NCI-H226 (cell line): ENCODE data around the gene EXOC4.

Experiments used
- DNase-seq: peaks from one replicate; pipeline ENCODE4 v3.0.0-alpha.2; 2015

Gene EXOC4

DNA sequence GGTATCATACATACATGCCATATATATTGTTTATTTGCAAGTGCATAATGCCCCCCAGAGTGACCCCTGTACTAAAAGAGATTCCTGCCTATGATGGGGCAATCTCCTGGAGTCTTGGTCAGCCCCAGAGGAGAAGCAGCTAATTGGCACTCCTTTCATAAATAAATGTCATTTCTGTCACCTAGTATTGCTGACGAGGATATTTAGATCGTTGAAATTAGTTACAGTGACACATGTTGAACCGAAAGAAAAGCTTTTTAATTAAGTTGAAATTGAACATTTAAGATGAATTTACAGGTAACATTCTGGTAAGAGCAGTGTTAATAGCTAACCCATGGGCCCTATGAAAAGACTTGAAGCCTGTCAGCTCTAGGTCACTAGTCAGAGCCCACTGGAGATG lies 663.7 kb downstream of the EXOC4 start:
- DNase-seq = no peak

DNA sequence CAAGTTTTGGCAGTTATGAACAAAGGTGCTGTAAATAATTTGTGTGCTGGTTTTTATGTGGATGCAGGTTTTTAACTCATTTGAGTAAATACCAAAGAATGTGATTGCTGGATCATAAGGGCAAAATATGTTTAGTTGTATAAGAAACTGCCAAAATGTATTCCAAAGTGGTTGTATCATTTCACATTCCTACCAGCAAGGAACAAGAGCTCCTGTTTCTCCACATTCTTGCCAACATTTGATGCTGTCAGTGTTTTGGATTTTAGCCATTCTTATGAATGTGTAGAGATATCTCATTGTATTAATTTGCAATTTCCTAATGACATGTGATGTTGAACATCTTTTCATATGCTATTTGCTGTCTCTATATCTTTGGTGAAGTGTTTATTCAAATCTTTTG lies 666.9 kb downstream of the EXOC4 start:
- no peak for DNase-seq

DNA sequence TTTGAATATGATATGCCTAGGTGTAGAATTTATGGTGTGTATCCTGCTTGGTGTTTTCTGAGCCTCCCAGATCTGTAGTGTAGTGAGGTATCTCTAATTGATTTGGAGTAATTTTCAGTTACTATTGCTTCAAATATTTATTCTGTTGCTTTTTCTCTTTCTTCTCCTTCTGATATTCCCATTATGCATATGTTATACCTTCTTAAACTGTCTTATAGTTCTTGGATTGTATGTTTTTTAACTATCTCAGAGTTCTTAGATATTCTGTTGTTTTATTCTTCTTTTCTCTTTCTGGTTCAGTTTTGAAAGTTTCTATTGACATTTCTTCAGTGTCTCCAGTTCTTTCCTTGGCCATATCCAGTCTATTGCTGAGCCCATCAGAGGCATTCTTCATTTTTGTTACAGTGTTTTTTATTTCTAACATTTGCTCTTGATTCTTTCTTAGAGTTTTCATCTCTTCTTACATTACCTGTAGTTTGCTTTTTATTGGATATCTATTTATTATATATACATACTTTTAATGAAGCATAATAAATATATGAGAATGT lies 668.8 kb downstream of the EXOC4 start:
- no peak for DNase-seq

DNA sequence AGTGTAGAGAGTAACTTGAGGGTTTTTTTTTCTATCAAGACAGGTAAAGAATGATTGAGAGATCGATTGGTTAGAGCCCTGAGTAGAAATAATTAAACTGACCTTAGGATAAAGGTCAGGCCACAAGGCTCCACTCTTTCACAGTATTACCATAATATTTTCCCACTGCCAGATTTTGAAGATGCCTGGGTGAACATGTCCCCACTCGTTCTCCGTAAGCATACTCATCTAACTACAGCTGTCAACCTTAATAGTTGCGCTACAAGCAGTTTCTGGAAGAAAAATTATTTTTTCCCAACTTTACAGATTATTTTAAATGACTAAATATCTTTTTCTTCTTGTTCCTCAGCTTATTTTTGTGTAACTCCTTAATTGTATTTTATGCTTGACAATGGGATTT lies 671.1 kb downstream of the EXOC4 start:
- no peak for DNase-seq

DNA sequence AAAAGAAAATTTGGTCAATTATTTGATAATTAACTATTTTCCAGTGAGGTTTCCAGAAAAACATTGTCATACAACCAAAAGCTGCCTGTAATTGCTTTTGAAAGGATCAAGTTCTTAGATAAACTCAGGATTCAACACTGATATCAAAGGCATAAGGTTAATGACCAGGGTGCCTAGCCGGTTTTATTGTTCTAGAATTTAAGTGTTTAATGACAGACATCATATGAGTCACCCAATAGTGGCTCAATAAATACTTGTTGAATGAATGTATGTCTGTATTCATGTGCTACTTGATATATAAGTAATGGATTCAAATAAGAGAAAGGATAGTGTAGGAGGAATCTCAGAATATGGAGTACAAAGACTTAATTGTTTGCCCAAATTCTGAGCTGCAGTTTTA lies 678.2 kb downstream of the EXOC4 start:
- DNase-seq = no peak

DNA sequence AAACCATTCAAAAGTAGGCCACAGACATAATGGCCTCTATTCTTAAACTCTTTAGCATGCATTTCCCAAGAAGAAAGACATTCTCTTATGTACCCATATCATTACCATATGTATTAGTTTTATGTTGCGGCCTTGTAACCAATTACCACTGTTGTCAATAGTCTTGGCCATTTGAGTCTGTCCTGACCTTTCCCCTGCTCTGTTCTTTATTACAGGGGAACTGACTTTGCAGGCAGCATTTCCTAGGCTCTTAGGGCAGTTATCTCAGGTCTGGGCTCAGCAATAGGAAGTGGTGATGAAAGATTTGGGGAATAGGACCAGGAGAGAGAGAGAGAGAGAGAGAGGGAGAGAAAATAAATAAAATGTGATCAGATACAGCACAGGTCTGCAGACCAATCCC lies 679.7 kb downstream of the EXOC4 start:
- no peak for DNase-seq

DNA sequence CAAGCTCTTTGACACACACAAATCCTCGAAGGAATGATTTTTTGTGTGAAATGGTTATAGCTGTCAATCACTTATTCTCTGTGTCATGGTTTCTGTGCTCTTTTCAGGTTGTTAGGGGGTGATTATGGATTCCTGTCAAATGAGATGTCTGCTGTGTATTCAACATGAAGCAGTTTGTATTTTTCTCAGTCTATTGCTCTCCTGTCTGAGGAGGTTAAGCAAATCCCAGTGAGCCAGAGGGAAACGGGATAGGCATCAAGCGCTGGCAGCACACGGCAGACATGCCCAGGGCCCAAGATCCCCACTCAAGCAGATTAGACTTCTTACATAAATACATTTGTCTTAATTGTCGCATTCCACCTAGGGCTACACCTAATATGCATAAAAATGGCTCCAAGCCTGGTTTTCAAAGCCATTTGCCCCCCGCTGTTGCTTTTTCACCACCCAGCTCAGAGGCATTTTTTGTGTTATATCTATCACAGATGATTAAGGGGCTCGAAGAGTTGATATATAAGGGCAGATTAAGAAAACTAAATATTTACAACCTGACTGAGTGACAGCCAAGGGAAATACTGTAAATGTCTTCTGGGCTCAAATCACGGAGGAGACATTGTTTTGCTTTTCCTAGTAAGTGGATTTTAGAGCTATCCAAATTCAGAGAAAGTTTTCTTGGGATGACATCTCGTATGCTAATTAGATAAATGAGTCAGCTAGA lies 681.5 kb downstream of the EXOC4 start:
- DNase-seq = no peak

DNA sequence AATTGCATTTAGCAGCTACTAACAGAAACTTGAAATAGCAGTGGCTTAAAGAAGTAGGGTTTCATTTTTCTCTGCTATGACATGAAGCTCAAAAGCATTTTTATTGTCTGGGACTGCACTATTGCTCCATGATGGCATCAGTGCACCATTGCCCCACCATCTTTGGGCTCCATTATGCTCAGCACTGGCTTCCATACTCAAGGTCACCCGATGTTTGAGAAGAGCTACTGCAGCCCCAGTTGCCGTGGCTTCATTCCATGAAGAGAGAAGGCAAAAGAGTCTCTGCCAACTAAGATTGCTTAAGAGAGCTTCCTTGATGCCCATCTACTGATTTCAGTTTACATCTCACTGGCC lies 682.1 kb downstream of the EXOC4 start:
- DNase-seq = peak; percentile 5

DNA sequence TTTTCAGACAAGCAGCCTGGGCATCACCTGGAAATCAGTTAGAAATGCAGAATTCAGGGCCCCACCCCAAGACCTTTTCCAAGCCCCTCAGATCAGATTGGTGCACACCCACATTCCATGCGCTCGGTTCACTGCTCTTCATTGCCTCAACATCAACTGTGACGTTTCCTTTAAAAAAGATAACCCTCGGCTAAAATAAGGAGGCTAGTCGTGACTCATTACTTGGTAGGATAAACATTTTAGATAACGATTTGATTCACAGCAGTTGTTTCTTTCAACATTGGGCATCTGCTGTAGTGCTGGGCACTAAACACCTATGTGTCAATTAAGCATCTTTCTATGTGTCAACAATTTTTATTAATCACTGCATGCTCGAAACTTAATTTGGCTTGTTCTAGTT lies 683.2 kb downstream of the EXOC4 start:
- peak; percentile 86 for DNase-seq

DNA sequence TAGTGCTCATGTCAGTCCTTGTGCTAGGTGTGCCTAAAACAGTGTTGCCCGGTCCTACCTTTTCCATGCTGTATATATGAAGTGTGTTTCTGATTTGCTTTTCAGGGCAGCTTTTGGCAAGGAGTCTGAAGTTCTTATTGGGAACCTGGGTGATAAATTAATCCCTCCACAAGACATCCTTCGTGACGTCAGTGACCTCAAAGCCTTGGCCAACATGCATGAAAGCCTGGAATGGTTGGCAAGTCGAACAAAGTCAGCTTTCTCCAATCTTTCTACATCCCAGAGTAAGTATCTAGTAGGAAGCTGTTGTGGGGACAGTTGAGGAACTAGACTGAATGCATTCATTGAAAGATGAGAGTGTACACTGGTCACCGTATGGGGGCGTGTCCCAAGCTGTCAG lies 684.9 kb downstream of the EXOC4 start:
- no peak for DNase-seq

DNA sequence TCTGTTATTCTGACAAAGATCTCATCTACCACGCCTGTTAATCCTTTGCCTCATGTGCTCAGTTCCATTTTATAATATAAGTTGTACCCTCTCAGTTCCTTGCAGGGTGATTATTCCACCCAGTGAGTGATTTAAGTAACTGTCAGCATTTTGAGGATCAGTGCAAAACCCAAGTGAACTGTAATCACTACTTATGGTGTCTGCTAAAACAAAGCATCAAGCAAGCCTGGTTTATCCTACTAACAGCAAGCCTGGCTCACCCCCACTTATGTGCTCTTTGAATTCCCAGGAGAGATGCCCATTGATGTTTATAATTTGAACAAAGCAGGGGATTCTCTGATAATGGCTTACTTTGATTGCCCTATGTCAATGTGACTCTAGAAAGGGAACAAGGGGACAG lies 687.5 kb downstream of the EXOC4 start:
- DNase-seq = no peak

DNA sequence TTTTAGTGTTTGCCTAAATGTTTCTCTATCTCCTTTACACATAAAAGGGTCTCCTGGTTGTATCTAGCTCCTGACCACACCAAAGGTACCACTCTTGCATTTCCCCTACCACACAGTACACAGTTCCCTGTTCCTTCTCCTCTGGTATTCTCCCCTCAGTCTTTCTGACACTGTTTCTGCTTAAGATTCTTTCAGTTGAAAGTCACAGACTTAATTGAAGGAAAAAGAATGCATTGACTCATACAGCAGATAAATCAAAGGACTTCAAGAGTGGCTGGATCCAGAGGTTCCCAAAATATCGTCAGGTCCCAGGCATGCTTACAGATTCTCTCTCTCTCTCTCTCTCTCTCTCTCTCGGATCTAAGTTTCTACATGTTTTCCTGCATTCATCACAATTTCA lies 688.6 kb downstream of the EXOC4 start:
- peak; percentile 25 for DNase-seq

DNA sequence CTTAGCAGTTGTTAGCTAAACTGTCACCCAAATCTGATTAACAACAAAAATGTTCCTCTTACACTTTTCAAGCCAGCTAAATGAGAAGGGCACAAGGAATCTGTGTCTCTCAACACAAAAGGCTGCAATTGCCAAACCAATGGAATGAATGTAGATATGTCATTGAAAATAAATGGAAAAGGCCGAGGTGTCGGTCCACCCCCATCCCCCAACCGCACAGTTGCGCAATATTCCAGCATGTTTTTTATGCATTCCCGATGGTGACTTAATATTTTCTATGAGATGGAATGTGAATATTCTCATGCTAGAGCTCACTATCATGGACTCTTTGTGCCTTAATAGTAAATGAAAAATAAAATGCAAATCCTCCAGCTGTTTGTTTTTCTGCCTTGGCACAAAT lies 692.6 kb downstream of the EXOC4 start:
- peak; percentile 53 for DNase-seq

DNA sequence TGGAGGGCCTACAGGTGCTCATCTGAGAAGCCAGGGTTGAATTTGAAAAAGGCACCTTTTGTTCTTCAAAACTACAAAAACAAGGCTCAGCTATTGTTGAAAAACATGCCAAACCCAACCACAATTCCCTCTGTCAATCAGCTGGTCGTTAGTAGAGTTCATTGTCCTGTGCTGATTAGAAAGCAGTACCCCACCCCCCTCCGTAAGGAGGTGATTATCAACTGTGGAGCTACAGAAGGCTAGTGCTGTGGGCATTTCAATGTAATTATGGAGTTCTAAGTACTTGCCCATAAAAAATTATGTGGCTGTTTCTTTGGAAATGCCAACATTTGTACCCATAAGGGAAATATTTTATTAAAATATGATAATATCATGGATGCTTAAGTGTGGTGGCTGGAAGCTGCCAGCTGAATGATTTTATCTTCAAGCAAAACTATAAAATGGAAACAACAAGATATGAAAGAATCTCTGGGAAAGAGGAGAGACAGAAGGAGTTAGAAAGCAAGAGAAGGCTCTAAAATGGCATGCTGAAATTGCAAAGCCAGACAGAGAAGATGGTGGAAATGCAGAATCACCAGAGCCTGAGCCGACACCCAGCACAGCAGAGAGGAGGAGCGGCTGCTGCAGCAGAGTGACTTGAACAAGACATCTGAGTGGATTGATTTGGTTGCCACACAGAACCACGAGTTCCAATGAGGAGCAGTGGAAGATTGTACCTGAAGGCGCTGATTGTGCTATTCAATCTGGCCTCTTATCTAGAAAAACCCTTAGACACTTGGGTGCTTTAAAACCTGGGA lies 694.8 kb downstream of the EXOC4 start:
- DNase-seq = no peak

DNA sequence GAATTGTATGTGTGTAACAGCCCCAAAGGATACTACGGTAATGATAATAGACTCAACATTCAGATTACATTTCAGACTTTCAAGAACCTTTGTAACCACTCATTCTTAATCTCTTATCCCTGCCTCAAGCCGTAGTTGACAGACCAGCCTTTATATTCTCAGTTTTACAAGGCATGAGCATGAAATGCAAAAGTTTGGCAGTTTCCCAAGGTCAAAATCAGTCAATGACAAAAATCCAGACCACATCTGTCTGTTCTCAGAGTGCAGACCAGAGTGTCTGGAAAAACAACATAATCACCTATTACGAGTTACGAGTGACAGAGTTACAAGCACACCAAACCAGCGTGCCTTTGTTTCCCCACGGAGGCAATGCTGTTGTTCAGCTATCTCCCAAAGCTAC lies 695.7 kb downstream of the EXOC4 start:
- no peak for DNase-seq

DNA sequence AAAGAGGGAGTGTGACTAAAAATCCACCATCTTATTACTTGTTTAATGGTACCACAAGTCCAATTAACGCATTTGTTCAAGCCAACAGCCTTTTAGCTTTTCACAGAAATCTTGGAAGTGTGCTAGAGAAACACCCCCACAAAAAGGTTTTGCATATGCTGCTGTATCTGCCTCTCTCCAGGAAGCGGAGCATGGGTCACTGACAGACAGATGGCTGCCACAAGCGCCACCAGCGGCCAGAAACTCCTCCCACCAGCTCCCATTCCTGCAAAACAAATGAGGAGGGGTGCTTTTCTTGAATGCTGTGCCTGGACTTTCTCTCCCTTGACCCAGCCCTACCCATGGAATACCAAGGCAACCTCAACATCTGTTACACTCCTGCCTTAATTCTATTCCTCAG lies 698.0 kb downstream of the EXOC4 start:
- no peak for DNase-seq

DNA sequence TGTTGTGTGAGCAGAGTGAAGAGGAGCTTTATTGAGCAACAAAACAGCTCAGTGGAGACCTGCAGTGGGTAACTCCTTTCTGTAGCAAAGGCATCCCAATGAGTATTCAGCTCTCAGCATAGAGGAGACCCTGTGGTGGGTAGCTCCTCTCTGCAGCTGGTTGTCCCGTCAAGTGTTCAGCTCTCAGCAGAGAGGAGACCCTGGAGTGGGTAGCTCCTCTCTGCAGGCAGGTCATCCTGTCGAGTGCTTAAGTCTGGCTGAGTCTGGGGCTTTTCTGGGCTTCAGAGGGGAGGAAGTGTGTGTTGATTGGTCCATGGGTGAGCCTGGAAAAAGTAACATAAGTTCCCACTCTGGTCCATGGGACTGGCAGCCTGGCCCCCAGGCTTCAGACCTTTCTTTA lies 702.3 kb downstream of the EXOC4 start:
- no peak for DNase-seq

DNA sequence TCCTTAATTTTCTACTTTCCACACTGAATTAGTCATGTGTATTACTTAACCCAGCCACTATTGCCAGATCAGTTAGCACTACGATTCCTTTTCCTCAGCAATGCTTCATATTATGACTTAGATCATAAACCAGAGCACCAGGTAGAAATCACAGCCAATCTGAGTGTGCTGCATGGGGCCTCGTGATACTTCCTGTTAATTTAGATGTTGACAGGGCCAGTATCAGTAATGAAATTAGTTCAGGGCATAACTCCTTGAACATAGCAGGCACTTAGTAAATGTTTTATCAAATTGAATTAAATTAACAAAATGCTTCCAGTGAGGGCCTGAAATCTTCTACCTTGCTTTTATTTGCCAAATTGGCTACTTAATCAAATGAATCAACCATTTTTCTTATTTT lies 705.0 kb downstream of the EXOC4 start:
- no peak for DNase-seq

DNA sequence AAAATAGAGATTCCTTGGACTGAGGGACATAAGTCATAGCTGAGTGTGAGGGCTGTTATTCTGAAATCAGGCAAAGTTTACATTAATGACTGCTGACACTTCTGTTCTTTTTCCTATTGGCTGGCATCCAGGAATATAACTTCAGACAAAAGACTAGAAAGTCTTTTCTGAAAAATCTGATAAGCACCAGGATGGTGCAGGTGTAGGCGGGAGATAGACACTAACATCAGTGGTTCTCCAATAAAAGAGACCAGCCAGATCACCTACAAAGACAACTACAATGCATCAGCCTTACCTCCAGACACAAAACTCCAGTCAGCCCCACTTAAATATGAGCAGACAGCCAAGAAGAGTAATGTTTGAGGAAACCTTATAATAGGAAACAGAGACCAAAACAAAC lies 705.9 kb downstream of the EXOC4 start:
- no peak for DNase-seq

DNA sequence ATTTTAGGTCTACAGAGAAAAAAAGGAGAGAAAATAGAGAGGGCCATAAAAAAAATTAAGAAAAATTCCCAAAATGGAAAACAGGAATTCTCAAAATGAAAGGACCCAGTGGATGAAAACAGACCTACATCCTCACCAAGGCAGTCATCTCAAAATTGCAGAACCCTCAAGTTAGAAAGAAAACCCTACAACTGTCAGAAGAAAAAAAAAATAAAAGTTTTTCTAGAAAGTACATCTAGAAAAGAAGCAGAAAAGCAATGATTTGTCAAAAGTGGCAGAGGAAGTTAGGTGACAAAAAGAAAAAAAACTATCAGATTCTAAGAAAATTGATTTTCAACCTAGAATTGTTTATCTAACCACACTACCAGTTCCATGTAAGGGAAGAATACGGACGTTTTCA lies 706.6 kb downstream of the EXOC4 start:
- no peak for DNase-seq

DNA sequence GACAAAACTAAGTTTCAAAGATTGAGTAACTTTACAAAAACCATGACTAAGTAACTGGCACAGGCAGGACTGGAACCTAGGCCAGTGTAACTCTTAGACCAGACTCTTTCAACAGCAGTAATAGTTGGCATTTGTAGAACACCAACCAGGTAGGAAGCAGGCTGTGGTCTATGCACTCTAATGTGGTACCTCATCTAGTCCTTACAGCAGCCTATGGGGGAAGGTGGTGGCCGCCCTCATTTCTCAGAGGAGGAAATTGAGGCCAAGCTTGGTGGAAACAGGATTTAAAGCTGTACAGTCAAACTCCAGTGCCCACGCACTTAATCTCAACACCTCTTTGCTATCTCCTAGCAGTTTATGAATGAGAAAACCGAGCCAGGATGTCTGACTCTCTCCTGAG lies 708.8 kb downstream of the EXOC4 start:
- no peak for DNase-seq

DNA sequence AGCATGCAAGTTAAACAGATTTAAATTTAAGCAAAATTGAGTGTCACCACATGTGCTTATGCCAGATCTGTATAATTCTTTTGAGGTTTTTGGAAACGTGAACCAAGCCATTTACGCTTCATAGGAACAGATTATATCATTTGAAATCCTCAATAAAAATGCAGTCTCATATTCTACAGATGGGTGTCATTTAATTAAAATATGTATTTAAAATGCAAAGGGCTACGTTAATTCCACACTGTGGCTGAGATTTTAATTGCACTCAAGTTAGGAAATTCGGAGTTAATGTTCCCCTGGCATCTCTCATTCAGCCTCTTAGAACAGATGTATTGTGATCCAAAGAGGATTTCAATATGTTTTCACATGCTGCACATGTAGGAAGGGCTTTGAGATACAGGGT lies 709.8 kb downstream of the EXOC4 start:
- no peak for DNase-seq

DNA sequence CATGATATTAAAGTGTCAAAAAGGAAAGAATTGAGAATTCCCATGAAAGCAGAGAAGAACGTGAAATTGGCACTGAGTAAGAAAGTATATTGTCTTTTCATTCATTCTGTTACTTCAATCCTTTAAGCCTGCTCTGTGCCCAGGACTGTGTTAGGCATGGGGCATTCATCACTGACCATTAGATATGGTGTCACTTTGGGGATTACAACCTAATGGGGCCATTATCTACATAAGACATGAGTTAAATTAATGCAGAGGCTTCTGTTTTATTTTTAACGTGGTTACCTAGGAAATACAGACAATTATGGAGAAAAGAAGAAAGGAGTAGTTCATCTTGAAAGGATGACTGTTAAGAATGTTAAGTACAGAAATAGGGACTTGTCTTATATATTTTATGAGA lies 710.8 kb downstream of the EXOC4 start:
- no peak for DNase-seq

DNA sequence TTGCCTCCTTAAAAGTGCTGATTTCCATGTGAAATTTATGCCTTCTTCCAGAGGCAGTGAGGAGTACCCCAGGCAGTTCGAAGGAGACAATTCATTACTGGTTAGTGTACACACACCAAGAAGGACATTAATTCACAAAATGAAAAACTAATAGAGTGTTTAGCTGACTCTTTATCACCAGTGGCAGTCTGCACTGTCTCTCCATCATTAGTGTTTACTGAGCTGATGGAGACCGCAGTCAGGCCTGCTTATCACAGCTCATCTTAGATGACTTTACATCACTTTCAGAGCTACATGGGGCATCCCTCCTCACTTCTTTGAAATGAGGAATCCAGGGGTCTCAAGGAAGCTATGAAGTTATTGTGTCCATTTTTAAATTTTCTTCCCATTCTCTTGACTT lies 718.7 kb downstream of the EXOC4 start:
- DNase-seq = no peak

DNA sequence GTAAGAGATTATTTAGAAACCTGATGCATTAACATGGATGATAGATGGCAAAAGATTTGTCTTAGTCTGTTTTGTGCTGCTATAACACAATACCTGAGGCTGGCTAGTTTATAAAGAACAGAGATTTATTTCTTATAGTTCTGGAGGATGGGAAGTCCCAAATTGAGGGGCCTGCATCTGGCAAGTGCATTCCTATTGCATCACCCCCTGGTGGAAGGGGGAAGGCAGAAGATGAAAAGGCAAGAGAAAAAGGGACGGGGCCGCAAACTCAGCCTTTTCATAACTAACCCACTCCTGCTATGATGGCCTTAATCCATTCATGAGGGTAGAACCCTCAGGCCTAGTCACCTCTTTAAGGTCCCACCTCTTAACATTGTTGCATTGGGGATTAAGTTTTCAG lies 720.8 kb downstream of the EXOC4 start:
- no peak for DNase-seq
